Measurements from ENCODE around the gene GRIN2D.

GRIN2D gene

DNA sequence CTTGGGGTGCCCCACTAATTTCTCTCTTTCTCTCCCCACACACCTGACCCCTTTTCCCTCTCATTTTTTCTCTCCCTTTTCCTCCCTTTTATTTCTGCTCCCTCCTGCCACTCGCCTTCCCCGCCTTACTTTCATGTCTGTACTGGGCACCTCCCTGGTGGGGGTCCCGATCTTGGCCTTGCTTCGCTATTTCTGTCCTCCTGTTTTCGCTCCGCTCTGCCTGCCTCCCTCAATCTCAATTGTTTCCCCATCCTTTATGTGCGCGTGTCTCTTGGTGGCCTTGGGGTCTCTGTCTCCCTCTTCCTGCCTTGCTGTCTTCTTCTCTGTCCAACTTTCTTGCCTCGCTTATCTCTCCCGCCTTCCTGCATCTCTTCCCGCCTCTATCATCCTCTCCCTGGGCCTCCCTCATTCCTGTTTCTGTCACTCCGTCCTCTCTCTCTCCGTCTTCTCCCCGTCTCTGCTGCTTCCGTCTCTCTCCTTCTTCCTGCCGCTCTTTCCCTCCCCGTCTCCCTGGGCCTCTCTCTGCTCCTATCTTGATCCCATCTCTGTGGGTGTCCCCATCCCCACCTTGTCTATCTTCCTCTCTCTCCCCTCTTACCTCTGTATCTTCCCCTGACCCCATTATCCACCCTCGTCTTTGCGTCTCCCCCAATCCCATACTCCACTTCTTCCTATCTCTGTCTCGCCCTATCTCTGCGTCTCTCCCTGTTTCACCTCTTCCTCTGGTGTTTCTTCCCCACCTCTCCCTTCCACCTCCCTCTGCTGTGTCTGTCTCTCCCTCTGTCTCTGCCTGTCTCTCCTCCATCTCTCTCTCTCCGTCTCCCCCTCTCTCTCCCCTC lies 4.0 kb downstream of the GRIN2D start:
- no peak for DNase-seq (ENCODE audit: low read depth in 1 of 2, low spot score in 1 of 2)

- no peak for DNase-seq (ENCODE audit: low read depth in 1 of 2, low spot score in 1 of 2)
Measured at GRCh38 chr19:48398102-48398374, 4.6 kb downstream of the GRIN2D start.

- DNase-seq (ENCODE audit: low read depth in 1 of 2, low spot score in 1 of 2): peak; percentile 74 to 80
Measured at GRCh38 chr19:48398375-48399235, 5.1 kb downstream of the GRIN2D start.

DNA sequence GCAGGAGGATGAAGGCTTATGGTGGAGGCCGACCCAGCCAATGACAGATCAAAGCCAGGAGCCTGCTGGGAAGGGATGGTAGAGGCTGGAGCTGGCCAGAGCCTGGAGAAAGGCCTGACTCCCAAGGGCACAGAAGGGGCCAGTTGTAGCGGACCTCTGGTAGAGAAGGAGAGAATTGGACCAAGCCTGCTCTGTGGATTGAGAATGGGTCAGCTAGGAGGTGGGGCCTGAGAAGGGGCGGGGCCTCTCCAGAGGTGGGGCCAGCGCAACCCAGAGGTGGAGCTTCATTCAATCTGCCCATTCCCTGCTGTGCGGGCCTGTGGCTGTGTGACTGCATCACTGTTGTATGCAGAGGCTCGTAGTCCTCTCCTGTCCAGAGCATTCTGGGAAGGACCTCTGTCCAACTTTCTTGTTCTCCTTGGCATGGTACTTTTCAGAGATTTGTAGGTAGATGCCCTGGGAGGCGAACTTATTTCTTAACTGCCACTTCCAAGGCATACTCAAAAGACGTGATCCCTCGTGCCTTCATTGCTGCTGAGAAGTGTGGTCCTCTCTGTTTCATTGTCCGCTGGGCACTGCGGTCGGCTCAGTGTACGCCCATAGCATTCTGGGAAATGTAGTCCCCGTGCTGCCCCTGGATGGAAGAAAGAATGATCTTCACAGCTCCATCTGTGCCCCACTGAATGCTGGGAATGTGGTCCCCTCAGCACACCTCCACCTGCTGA lies 6.7 kb downstream of the GRIN2D start:
- DNase-seq (ENCODE audit: low read depth in 1 of 2, low spot score in 1 of 2): peak in 1 of 2 donors; percentile 22

DNA sequence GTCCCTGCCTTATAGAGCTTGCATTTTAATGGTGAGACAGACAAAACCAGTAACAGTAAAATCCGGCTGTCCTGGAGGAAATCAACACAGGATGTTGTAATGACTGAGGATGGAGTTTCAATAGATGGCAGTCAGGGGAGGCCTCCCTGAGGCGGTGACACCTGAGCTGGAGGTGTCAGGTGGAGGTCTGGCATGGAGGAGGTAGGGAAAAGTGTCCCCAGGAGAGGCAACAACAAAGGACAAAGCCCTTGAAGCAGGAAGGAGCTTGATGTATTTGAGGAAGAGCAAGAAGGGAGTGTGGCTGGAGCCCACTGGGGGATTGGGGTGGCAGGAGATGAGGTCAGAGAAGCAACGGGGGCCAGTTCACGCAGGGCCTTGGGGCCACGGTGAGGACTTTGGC lies 7.8 kb downstream of the GRIN2D start:
- no peak for DNase-seq (ENCODE audit: low read depth in 1 of 2, low spot score in 1 of 2)

DNA sequence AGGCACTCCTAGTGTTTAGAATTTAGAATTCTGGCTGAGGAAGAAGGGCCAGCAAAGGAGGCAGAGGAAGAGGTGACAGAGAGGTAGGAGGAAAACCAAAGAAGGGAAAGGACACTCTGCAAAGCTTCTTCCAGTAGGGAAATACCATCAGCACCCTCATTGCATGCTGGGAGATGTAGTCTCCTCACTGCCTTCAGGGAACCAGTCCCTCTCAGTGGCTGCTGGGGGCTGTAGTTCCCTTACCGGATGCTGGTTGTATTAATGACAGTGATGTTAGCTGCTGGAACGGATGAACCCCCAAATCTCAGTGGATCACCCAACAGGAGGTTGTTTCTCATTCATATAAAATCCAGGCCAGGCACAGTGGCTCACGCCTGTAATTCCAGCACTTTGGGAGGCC lies 10.1 kb downstream of the GRIN2D start:
- no peak for DNase-seq (ENCODE audit: low read depth in 1 of 2, low spot score in 1 of 2)

- no peak for DNase-seq (ENCODE audit: low read depth in 1 of 2, low spot score in 1 of 2)
Measured at GRCh38 chr19:48405010-48405659, 11.7 kb downstream of the GRIN2D start.

GRCh38 chr19:48405850-48406249 lies 12.4 kb downstream of the GRIN2D start:
- DNase-seq (ENCODE audit: low read depth in 1 of 2, low spot score in 1 of 2): no peak

DNA sequence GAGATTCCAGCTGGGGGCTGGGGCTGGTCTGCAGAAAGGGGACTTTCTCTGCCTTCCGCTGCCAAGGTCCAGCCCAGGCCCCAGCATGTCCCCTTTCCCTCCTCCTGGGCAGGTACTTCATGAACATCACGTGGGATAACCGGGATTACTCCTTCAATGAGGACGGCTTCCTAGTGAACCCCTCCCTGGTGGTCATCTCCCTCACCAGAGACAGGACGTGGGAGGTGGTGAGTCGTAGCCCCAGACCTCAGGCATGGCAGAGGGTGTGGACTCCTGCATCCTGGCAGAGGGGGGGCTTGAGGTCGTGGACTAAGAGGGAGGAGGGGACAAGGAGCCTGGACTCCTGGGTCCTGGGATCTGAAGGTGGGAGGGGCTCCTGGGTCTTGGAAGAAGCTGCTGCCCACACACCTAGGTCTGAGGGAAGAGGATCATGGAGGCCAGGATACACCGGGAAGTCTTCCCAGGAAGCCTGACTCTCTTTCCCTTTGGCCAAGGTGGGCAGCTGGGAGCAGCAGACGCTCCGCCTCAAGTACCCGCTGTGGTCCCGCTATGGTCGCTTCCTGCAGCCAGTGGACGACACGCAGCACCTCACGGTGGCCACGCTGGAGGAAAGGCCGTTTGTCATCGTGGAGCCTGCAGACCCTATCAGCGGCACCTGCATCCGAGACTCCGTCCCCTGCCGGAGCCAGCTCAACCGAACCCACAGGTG lies 20.6 kb downstream of the GRIN2D start:
- no peak for DNase-seq (ENCODE audit: low read depth in 1 of 2, low spot score in 1 of 2)

DNA sequence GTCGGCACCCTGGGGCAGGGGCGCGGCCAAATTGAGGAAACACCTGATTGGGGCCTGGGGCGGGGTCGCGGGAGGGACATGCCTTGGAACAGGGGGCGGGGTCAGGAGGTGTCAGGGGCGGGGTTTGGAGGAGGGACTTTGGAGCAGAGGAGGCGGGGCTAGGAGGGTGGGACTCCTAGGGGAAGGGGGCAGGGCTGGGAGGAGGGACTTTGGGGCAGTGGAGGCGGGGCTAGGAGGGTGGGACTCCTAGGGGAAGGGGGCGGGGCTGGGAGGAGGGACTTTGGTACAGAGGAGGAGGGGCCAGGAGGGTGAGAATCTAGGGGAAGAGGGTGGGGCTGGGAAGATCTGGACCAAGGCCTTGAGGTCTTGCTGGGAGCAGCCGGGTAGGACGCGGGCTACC lies 21.9 kb downstream of the GRIN2D start:
- peak; percentile 32 to 51 for DNase-seq (ENCODE audit: low read depth in 1 of 2, low spot score in 1 of 2)

GRCh38 chr19:48415806-48416221 lies 22.3 kb downstream of the GRIN2D start:
- no peak for DNase-seq (ENCODE audit: low read depth in 1 of 2, low spot score in 1 of 2)

DNA sequence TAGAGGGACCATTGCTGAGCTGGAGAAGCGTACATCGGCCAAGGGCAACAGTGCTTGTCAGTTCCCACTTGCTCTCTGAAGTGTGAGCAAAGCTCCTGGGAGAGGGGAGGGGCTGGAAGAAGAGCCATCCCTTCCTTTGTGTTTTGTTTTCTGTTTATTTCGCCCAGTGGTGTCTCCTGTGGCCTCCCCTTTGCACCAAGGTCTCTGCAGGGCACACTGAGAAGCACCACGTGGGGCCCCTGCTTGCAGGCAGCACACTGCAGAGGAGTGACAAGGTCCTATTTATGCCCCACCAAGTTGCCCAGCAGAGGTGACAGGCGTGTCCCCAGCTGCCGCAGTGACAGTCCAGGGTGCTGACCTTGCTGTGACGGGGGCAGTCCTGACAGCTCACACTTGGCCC lies 24.0 kb downstream of the GRIN2D start:
- DNase-seq (ENCODE audit: low read depth in 1 of 2, low spot score in 1 of 2): no peak

DNA sequence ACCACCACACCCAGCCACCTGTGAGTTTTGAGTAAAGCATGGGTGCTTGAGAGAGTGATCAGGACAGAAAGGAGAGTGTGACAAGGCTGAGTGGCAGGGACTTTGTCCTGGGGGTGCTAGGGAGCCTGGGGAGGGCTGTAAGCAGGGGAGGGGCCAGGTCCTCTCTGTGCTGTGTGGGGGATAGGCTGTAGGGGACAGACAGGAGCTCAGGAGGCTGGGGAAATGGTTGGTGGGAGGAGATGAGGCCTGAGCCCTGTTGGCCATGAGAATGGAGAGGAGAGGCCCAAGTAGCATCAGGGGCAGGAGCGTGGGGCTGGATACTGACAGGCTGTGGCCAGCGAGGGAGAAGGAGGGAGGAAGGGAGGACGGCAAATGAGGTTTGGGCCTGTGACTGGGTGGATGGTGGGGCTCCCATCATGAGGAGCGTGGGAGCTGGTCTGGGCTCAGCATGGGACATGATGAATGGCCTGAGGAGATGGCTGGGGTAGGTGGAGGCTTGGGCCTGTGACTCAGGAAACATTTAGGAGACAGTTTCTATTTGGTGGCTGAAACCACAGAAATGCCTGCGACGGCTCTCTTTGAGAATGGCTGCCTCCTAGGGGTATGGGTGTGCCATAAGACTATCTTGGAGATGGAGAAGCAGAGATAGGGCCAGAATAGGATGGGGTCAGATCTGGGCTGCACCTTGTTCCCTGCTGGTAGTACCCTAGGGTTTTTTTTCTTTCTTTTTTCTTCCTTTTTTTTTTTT lies 25.0 kb downstream of the GRIN2D start:
- no peak for DNase-seq (ENCODE audit: low read depth in 1 of 2, low spot score in 1 of 2)

DNA sequence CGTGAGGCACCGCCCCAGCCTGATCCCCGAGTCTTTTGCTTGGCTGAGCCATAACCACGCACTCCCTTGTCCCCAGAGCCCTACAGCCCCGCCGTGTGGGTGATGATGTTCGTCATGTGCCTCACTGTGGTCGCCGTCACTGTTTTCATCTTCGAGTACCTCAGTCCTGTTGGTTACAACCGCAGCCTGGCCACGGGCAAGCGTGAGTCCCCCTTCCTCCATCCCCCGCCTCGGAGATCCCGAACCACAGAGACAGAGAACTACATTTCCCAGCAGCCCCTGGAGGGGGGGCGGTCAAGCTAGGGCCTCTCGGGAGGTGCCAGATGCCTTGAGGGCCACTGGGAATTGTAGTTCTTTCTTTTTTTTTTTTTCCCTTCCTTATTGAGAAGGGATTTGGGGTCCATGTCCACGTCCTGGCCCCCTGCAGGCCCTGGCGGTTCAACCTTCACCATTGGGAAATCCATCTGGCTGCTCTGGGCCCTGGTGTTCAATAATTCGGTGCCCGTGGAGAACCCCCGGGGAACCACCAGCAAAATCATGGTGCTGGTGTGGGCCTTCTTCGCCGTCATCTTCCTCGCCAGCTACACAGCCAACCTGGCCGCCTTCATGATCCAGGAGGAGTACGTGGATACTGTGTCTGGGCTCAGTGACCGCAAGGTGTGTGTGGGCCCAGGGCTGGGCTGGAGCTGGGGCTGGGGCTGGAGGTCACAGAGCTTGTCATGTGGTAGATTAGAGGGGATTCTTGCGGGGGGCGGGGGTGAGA lies 25.9 kb downstream of the GRIN2D start:
- DNase-seq (ENCODE audit: low read depth in 1 of 2, low spot score in 1 of 2): peak in 1 of 2 donors; percentile 49

DNA sequence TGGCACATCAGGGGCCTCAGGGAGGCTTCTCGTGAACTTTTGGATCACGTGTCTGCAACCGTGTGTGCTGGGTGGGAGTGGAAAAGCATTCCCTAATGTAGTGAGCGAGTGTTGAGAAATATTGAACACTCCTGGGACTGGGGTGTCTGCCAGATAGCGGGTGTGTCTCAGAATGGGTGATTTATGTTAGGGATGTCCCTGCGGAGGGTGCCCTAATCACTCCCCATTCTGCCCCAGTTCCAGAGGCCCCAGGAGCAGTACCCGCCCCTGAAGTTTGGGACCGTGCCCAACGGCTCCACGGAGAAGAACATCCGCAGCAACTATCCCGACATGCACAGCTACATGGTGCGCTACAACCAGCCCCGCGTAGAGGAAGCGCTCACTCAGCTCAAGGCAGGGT lies 28.1 kb downstream of the GRIN2D start:
- DNase-seq (ENCODE audit: low read depth in 1 of 2, low spot score in 1 of 2): no peak

DNA sequence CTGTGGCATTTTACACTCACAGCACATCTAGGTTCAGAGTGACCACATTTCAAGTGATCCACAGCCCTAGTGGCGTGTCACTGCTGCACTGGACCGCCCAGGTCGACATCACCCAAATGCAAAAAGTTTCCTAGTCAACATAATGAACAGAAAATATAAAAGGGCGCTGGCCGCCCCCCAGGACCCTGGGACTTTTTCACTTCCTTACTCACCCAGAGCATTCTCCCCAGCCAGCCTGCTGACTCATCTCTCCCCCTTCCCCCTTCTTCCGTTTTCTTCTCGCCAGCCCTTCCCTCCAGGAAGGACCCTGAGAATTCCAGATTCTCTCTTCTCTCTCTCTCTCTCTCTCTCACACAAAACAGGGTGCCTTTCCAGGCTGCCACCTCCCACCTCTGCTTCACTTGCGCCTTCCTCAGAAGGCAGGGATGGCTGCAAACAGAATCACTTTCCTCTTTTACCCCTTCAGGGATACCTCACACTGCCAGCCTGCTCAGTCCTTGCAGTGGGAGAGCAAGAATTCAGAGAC lies 31.3 kb downstream of the GRIN2D start:
- no peak for DNase-seq (ENCODE audit: low read depth in 1 of 2, low spot score in 1 of 2)

GRCh38 chr19:48428670-48429069 lies 35.2 kb downstream of the GRIN2D start:
- DNase-seq (ENCODE audit: low read depth in 1 of 2, low spot score in 1 of 2): no peak

DNA sequence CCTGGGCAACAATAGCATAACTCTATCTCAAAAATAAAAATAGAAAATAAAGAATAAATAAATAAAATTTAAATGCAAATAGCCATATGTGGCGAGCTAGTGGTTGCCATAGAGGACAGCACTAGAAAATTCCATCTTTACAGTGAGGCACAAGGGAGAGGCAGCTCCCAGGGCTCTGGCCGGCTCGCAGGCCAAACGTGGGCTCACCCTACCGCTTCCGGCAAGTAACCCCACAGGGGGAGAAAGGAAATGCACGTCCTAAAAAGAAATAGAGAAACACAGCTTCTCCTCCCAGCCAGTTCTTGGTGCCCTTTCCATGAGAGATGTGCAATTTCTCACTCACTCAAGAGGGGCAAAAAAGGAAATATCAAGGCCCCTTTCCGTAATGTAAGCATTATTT lies 39.9 kb downstream of the GRIN2D start:
- no peak for DNase-seq (ENCODE audit: low read depth in 1 of 2, low spot score in 1 of 2)

GRCh38 chr19:48436586-48436985 lies 43.1 kb downstream of the GRIN2D start:
- no peak for DNase-seq (ENCODE audit: low read depth in 1 of 2, low spot score in 1 of 2)
